Measurements from ENCODE around the gene CSMD2.

GRCh38 chr1:33805988-33806387 is 359.0 kb downstream of the CSMD2 start:
- no peak for TF ChIP-seq CTCF (conservative IDR thresholded peaks at IDR 0.05; ENCODE audit: low read length)
- TF ChIP-seq EZH2phosphoT487 (IDR thresholded peaks at IDR 0.05; ENCODE audit: borderline replicate concordance) = no peak
